ENCODE data around the gene UBE2F.
"Not testable (repeated sequence)": the region's sequence is repeated elsewhere in the genome, so short reads cannot be mapped to it uniquely, and the experiment has no call there.

The UBE2F gene

DNA sequence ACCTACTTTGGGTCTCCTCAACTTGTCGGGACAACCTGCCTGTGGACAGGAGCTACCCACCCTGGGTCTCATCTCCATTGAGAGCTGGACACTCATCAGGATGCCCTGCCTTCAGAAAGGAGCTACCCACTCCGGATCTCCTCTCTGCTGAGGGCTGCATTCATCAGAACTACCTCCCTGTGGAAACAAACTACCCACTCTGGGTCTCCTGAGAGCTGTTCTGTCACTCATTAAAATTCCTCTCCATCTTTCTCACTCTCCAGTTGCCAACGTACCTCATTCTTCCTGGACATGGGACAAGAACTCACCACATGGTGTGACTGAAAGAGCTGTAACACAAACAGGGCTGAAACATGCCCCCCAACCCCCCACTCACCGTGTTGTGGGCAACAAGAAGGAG, 22.5 kb upstream of the UBE2F start:
- DNase-seq (ENCODE audit: low spot score): no peak

DNA sequence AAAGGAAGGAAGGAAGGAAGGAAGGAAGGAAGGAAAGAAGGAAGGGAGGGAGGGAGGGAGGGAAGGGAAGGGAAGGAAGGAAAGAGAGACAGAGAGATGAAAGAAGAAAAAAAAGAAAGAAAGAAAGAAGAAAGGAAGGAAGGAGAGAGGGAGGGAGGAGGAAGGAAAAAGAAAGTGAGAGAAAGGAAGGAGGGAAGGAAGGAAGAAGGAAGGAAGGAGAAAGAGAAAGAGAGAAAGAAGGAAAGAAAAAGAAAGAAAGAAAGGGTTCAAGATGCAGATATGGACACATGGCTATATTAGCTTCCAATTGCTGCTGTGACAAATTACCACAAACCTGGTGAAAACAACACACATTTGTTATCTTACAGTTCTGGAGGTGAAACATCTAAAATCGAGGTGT, 20.4 kb upstream of the UBE2F start:
- DNase-seq (ENCODE audit: low spot score): no peak

DNA sequence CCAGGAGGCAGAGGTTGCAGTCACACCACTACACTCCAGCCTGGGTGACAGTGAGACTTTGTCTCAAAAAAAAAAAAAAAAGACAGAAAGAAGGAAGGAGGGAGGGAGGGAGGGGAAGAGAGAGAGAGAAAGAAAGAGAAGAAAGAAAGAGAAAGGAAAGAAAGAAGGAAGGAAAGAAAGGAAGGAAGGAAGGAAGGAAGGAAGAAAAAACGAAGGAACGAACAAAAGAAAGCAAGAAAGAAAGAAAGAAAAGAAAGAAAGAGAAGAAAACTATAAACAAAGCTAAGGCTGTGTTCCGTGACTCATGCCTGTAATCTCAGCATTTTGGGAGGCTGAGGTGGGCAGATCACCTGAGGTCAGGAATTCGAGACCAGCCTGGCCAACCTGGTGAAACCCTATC, 15.5 kb upstream of the UBE2F start:
- not testable (repeated sequence) for DNase-seq (ENCODE audit: low spot score)

DNA sequence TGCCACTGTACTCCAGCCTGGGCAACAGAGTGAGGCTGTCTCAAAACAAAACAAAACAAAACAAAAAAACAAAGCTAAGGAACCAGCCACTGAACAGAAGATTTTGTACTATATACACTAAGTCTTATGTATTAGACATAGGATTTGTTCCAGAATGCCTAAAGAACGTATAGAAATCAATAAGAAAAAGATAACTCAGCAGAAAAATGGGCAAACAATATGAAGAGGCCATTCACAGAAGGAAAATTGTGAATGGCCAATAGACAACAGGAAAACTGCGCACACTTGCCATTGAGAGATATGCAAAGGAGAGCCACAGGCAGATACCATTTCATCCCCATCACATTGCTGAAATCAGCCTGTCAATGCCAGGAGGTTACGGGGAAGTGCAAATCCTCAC, 14.9 kb upstream of the UBE2F start:
- DNase-seq (ENCODE audit: low spot score): no peak

DNA sequence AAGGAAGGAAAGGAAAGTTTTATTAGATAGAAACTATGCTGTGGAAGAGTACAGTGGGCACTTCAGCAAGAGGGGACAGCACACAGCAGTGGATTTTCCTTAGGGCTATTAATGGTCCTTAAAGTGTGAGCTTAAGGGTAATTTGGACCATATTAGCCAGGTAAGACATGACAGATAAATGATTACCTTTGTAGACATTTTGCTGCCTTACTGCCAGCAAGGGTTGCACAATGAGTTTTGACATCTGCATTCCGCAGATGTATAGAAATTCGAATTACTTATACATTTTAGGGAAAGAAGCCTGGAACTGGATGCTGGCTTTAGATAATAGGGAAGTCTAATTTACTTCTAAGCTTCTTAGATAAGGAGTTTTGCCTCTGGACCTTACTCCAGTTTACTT, 14.0 kb upstream of the UBE2F start:
- DNase-seq (ENCODE audit: low spot score): no peak

DNA sequence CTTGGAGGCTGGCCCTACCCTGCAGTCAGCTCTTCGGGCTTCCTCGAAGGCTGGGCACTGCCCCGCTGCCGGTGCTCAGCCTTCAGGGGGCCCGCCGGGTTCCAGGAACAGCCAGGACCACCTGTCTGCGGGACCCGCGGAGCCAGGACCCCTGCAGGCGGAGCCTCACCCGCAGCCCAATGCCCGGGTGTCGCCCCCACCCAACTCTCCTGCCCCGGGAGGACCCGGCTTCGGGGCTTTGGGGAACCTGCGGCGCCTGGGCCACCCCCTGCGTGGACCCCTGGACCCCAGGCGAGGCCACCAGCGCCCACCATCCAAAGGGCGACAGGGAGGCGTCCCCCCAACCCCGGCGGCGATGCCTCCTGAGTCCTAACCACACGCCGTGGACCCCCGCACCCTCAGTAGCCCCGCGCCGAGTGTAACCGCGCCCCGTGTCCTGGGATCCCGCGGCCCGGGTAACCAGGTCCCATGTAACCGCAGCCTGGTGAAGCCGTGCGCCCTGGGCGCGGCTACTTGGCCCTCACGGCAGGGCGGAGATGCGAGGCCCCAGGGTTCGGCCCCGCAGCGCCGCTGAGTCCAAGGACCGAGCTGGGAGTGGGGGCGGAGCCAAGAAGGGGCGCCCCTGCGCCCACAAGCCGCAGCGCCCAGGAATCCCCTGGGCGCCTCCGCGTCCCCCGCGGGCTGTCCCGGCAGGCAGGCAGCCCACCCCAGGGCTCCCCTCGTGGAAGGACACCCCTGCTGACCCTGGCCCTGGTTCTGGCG, 11.0 kb upstream of the UBE2F start:
- DNase-seq (ENCODE audit: low spot score): peak; percentile 61

DNA sequence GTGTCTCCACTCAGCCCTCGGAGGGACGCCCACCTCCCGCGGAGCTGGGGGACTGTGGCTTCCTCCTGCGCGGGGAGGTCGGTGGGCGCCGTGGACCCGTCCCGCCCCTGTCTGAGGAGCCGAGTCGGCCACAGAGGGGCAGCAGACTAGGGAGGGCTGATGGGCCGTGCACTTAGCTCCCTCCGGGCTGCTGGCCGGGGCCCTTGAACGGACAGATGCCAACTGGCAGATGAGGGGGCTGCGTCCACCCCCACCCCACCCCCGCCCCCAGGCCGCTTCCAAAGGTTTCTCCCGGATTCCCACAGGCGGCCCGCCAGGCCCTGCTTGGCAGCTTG, 10.4 kb upstream of the UBE2F start:
- no peak for DNase-seq (ENCODE audit: low spot score)

DNA sequence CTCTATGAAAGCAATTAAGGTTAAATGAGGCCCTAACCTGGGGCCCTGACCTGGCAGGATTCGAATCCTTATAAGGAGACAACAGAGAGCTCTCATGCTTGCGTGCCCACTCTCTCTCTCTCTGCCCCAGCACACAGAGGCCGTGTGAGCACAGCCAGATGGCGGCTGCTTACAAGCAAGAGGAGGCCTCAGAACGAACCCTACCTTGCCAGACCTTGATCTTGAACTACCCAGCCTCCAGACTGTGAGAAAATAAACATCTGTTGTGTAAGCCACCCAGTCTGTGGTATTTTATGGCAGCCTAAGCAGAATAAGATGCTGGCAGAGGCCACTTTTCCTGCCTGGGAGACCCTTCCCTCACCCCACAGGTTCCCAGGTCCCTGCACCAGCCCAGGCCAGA, 5.2 kb upstream of the UBE2F start:
- no peak for DNase-seq (ENCODE audit: low spot score)

DNA sequence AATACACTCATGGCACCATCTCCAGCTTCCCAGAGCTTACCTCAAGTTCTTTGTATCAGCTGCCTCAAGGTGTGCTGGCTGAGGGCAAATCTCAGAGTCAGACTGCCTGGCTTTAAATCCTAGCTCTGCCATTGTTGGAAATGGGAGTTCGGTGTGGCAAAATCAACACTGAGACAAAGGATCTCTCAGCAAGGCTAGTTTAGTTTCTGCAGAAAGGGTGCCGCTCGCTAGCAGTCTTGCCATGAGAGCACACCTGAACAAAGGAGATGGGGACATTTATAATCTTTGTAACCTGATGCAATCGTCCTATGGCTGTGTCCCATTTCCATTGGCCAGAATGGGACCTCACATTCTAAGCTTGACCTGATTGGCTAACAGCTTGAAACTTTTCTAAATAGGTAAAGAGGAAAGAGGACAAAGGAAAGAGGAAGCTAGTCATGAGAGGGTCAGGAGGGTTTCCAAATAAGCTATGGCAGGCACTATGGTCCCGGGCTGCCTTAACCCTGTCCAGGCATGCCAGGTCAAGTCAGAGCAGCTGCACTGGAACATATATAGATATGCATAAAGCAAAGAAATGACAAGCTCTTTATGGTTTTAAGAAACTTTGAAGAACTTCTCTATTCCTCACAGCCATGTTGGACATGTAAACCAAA, 4.3 kb upstream of the UBE2F start:
- no peak for DNase-seq (ENCODE audit: low spot score)

DNA sequence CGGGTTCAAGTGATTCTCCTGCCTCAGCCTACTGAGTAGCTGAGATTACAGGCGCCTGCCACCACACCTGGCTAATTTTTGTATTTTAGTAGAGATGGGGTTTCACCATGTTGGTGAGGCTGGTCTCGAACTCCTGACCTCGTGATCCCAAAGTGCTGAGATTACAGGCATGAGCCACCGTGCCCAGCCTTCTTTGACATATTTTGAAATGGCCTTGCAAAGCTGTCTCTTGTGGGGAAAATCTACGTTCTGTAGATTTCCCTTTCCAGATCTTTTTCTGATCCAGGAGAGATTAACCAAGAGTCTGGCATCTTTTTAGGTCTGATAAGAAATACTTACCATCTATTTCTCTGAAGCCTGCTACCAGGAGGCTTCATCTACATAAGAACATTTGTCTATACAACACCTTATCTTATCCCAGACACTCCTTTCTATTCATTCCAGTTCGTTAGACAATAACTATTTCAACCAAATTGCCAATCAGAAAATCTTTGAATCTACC, 3.3 kb upstream of the UBE2F start:
- DNase-seq (ENCODE audit: low spot score): not testable (repeated sequence)

DNA sequence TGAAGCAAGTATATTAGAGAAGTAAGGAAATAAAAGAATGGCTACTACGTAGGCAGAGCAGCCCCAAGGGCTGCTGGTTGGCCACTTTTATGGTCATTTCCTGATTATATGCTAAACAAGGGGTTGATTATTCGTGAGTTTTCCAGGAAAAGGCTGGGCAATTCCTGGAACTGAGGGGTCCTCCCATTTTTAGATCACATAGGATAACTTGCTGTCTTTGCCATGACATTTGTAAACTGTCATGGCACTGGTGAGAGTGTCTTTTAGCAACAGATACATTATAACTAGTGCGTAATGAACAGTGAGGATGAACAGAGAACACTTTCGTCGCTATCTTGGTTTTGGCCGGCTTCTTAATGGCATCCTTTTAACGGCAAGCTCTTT, 2.6 kb upstream of the UBE2F start:
- no peak for DNase-seq (ENCODE audit: low spot score)

DNA sequence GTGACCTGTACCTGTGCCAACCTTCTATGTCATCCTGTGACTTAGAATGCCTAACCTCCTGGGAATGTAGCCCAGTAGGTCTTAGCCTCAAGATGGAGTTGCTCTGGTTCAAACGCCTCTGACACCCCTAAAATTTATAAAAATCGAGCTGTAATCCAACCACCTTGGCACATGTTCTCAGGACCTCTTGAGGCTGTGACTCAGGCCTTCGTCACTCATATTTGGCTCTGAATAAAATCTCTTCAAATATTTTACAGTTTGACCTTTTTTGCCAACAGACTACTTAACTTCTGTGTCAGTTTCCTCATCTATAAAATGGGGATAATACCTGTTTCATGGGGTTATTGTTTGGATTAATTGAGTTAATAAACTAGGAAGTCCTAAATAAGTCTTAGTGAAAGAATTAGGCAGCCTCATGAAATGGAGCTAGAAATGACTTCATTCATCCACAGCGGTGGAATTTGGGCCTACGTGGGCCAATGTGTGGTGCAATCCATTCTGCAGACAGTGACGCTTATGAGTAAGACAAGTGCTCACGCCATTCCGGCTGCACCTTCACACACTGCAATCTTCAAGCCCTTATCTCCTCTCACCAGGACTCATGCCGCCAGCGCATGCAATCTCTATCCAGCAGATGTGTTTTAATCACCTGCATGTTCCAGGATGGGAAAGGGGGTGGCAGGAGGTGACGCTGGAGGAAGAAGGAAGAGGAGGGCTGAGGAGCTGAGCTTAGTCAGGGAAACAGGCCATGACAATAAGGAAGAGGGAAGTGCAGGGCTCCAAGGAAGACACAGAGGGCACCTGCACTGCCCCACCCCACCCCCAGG, 2.0 kb upstream of the UBE2F start:
- DNase-seq (ENCODE audit: low spot score): no peak

DNA sequence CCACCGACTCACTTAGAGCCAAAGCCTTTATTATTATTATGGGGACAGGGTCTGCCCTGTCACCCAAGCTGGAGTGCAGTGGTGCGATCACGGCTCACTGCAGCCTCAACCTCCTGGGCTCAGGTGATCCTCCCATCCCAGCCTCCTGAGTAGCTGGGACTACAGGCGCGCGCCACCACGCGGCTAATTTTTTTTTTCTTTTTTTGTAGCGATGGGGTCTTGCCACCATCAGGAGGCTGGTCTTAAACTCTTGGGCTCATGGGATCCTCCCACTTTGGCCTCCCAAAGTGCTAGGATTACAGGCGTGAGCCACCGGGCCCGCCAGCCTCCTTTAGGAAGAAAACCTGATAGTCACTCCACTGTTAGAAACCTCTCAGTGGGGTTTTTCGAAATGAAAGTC, 970 bp upstream of the UBE2F start:
- DNase-seq (ENCODE audit: low spot score): not testable (repeated sequence)

DNA sequence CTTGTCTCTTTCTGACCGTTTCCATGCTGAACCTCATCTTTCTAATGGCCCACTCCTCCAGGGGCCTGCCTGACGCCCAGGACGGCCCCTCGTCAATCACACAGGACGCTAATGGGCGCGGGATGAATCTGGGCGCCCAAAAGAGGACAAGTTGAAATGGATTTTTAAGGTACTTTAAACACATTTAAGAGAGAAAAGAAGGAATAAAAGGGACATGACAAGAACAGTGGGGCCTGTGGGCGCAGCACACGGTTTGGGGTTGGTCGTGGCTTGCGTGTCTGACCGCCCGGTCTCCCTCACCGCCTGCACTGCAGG, 607 bp upstream of the UBE2F start:
- DNase-seq (ENCODE audit: low spot score): no peak

DNA sequence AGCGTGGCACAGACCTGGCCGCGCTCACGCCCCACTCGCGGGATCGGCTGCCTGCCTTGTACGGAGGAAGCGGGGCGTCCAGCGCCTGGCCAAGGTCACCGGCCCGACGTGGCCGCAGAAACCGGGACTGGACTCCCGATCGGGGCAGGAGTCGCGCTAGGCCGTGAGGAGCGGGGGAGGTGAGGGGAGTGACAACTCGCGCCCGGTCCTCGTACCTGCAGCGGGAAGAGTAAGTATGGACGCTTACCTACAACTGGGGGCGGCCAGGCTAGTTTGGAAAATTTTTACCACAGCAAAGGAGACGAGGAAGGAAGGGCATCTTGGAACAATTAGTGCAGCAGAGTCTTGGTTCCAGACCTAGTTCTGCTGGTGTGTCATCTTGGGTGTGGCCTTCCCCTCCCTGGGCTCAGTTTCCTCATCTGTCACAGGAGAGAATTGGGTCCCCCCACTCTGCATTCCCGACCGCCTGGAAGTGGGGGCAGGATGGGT, 693 bp downstream of the UBE2F start:
- DNase-seq (ENCODE audit: low spot score): peak; percentile 62

DNA sequence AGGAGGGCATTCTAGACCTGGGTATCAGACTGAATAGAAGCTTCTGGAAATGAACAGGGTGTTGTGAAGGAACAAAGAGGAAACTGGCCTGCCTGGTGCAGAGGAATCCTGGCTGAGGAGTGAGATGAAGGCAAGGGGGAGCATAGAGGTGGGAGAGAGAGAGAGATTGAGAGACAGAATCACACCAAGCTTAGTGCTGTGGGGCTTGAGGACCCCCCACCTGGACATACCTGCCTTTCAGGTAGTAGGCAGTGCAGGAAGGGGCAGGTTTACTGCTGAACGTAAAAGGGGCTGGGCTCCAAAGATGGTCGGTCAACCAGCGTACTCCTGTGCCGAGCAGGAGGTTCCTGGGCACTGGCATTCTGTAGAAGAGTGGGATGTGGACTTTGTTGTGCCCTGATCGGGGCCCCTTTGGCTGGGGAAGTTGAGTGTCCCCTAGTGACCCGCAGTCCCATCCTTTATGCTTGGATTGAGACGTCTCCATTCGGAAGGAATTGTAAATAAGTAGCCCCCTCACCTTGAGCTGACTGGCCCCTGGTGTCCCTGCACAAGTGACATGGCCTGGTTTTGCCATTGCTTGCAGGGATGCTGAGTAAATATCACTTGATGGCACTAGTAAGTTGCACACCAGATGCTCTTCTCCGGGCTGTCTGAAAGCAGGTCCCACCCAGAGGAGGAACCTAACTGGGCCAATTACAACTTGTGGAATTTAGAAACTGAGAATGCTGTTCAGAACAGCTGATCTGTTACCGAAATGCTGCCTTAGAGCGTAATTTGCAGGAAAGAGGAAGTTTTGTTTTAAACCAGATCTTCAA, 1.4 kb downstream of the UBE2F start:
- DNase-seq (ENCODE audit: low spot score): no peak

DNA sequence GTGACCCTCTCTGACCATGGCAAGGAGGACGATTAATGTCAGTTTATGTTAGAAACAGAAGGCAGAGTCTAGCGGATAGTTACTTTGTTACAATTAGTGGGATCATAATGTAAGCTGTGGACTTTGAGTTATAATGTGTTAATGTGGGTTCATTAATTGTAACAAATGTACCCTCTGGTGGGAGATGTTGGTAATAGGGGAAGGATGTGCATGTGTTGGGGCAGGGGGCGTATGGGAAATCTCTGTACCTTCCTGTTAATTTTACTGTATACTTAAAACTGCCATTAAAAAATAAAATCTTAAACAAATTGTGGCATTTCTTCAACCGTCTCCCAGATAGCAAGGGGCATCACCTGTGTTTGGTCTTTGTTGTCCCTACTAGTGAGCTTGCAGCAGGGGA, 4.8 kb downstream of the UBE2F start:
- DNase-seq (ENCODE audit: low spot score): no peak

DNA sequence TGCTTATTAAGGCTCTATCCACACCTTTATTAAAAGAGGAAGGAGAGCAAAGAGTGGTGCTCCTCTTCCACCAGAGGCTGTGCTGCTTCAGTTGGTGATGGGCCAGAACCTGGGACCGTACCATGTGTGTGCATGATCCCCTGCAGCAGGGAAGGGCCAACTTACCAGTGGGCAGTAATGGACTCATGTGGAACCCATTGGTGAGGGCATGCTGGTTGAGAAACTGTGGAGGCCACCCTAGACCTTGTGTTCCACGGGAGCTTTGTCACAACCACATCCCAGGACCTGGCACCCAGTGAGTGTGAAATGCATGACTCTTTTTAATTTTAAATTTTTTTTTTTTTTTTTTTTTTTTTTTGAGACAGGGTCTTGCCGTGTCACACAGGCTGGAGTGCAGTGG, 5.4 kb downstream of the UBE2F start:
- DNase-seq (ENCODE audit: low spot score): no peak

DNA sequence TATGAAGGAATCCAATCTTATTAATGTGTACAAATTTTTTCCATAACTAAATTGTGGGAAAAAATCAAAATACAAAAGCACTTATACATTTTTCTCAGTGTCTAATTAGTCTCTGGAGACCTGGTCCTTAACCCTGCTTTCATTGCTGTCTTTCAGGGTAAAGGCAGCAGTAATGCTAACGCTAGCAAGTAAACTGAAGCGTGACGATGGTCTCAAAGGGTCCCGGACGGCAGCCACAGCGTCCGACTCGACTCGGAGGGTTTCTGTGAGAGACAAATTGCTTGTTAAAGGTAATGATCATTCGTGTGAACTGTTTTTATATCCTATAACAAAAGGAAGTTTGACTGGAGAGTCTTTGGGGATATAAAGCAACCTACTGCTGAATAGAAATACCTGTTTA, 6.1 kb downstream of the UBE2F start:
- DNase-seq (ENCODE audit: low spot score): no peak

DNA sequence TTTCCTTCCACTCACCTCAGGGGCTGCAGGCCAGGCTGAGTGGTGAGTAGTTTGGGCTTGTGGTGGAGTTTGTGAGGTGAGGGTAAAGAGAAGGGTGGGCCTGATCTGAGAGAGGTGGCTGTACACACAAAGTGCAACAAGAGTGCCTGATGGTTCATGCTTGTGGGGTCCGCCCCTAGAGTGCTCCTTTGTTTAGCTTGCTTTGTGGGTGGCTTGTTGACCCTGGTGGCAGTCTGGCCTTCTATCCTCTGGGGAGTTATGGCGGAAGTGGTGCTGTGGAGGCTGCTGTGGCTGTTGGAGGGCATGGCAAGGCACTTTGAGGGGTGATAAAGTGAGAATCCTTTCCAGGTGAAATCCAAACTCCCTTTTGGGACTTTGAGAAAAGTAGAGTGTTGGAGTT, 10.6 kb downstream of the UBE2F start:
- no peak for DNase-seq (ENCODE audit: low spot score)

DNA sequence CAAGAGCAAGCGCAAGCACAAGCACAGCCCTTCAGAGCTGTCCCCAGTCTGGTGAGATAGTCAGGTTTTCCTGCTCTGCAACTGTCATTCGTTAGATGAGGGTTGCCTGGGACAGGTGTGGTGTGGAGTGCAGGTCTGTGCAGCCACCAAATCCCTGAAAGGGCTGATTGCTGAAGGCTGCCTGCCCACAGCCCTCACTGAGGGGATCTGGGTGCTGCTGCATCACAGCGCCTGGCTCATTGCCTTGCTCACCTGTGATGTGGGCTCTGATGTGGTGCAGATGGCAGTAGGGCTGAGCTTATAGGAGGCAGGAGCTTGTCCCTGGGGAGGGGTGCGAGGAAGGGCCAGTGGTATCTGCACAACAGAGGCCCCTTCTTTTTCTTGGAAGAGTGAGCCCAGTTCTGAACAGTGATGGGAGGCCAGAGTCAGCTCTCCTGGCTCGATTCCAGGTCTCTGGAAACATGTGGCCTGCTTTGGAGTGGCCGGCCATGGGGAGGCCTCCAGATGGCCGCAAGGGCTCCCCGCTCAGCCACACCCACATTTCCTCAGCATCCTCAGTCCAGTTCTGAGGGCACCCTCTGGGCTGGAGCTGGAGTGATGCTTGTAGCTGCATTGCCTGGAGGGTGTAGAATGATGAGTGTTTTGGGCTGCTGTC, 11.4 kb downstream of the UBE2F start:
- no peak for DNase-seq (ENCODE audit: low spot score)

DNA sequence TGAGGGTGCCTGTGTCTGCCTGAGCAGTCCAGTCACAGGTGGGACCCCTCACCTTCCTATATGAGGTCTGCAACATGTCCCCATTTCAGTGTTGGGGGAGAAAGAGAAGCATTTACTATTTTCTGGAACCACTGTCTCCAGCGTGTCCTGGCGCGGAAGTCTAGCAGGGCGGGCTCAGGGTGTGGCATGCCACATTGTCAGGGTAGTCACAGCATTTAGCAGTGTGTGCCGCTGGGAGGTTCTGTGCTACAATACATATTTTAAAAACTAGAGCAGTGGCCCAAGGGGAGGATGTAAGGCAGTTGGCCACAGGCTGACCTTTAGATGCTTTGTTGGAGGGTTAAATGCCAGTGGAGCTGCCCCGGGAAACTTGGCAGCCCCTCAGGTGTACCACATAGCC, 12.5 kb downstream of the UBE2F start:
- no peak for DNase-seq (ENCODE audit: low spot score)
